K562 (cell line): ENCODE data around the gene MYH11. TPM values are rescaled to one million over a fixed set of nuclear protein-coding genes. Genes with fewer than 3 reads are reported as not detected.

ENCODE experiments used
- ATAC-seq: fragments of 200-7000 bp; cut with Tn5 transposase; 3 replicates; pipeline ENCODE4 v1.9.1; 2020; ENCODE audit warnings: moderate library complexity
- BruUV-seq: library from RNA; stranded (reverse); fragments of 400-500 nt; replicated peaks from 2 replicates; lab custom pipeline; 2021; lab: Mats Ljungman, UMichigan
- CTCF ChIA-PET: fragments of 300-600 bp; formaldehyde crosslinking; extraction: SDS; loops from one replicate; lab custom pipeline; 2021; ENCODE audit warnings: low intra/inter-chr PET ratio; lab: Yijun Ruan, JAX
- POLR2A ChIA-PET: fragments of 300-600, 350-650 bp; sonication (Branson Sonifier 250); formaldehyde crosslinking; extraction: SDS; loops from one replicate; lab custom pipeline; 2021; ENCODE audit warnings: antibody characterized with exemption, inconsistent platforms; lab: Yijun Ruan, JAX
- DNase-seq, 4 experiments: peaks; one replicate each; pipeline versions ENCODE4 v3.0.0 to v3.0.0-alpha.2; 2011 to 2018; ENCODE audit warnings: low spot score in 3 of 4, mixed read lengths in 3 of 4; ENCODE audit errors: extremely low read depth in 1 of 4
- FAIRE-seq: peaks from 2 replicates; lab custom pipeline; 2011; peaks lifted over from hg19 to GRCh38; lab: Jason Lieb, UNC
- H2AFZ ChIP-seq: 2 replicates; pipeline ENCODE4 v1.6.0; 2011; ENCODE audit warnings: low read depth, low read length, control low read depth, inconsistent platforms
- H3K27ac ChIP-seq: fragments of 200-600 bp; 3 replicates; pipeline ENCODE4 v1.8.0; 2011; ENCODE audit warnings: low read depth, mild to moderate bottlenecking, control low read depth, inconsistent platforms, low read length, moderate library complexity, mixed read lengths; ENCODE audit errors: extremely low read depth
- H3K27me3 ChIP-seq, 2 experiments: fragments of 300-600 bp in 1 of 2; 2 replicates in 1 of 2; 3 replicates in 1 of 2; pipeline versions ENCODE4 v1.6.0 to v1.8.0; 2011; ENCODE audit warnings: inconsistent platforms in 2 of 2, low read length in 2 of 2, mild to moderate bottlenecking in 1 of 2, mixed read lengths in 1 of 2, moderate library complexity in 1 of 2; ENCODE audit not compliant: control insufficient read depth in 2 of 2, insufficient read depth in 2 of 2
- H3K36me3 ChIP-seq: fragments of 300-600 bp; 3 replicates; pipeline ENCODE4 v1.8.0; 2011; ENCODE audit warnings: mild to moderate bottlenecking, low read length, inconsistent platforms; ENCODE audit not compliant: control insufficient read depth, insufficient read depth
- H3K4me1 ChIP-seq, 2 experiments: fragments of 200-600 bp in 1 of 2; replicated peaks in 1 of 2; 2 replicates in 1 of 2; 3 replicates in 1 of 2; pipeline versions ENCODE4 v1.5.1 to v1.8.0; 2011; ENCODE audit warnings: inconsistent platforms in 2 of 2, low read length in 2 of 2, mild to moderate bottlenecking in 1 of 2, mixed read lengths in 1 of 2, moderate library complexity in 1 of 2; ENCODE audit not compliant: control insufficient read depth in 2 of 2, insufficient read depth in 2 of 2
- H3K4me2 ChIP-seq: 2 replicates; pipeline ENCODE4 v1.6.1; 2011; ENCODE audit warnings: low read length, control low read depth, inconsistent platforms, mixed read lengths; ENCODE audit not compliant: insufficient read depth
- H3K4me3 ChIP-seq: fragments of 200-600 bp; sonication (generic), shearing (Covaris generic); 2 replicates; pipeline ENCODE4 v1.5.1; 2016; ENCODE audit warnings: control low read depth, inconsistent platforms
- H3K79me2 ChIP-seq: fragments of 200-600 bp; 3 replicates; pipeline ENCODE4 v1.8.0; 2011; ENCODE audit warnings: low read length, inconsistent platforms; ENCODE audit not compliant: control insufficient read depth, insufficient read depth
- H3K9ac ChIP-seq, 2 experiments: 2 replicates each; pipeline versions ENCODE4 v1.6.0 to v1.6.1; 2011; ENCODE audit warnings: low read depth in 2 of 2, low read length in 2 of 2, control low read depth in 1 of 2, inconsistent platforms in 1 of 2, mild to moderate bottlenecking in 1 of 2, mixed read lengths in 1 of 2; ENCODE audit not compliant: insufficient read depth in 1 of 2
- H3K9me1 ChIP-seq: one replicate; pipeline ENCODE4 v1.6.0; 2011; ENCODE audit warnings: inconsistent platforms, mild to moderate bottlenecking, low read length, moderate library complexity; ENCODE audit not compliant: control insufficient read depth, insufficient read depth
- H3K9me3 ChIP-seq: replicated peaks from 2 replicates; pipeline ENCODE4 v1.5.1; 2011; ENCODE audit warnings: low read depth, low read length, inconsistent platforms; ENCODE audit not compliant: control insufficient read depth, insufficient read depth
- H4K20me1 ChIP-seq: replicated peaks from 2 replicates; pipeline ENCODE4 v1.6.1; 2011; ENCODE audit warnings: low read length, inconsistent platforms, mixed read lengths; ENCODE audit not compliant: control insufficient read depth, insufficient read depth
- CBX8 ChIP-seq: fragments of 200-600 bp; sonication (generic); IDR thresholded peaks from 2 replicates; pipeline ENCODE4 v1.6.1; 2012; ENCODE audit warnings: borderline replicate concordance, mixed run types, low read depth, mild to moderate bottlenecking, moderate library complexity, mixed read lengths, low read length, control low read depth, inconsistent platforms; ENCODE audit not compliant: poor library complexity, severe bottlenecking; ENCODE audit errors: extremely low read depth
- CHD2 ChIP-seq: IDR thresholded peaks from 2 replicates; pipeline ENCODE4 v1.6.1; 2011; ENCODE audit warnings: low read depth, low read length
- FIP1L1 ChIP-seq: fragments of 200-400 bp; formaldehyde crosslinking; IDR thresholded peaks from 2 replicates; pipeline ENCODE4 v1.6.1; 2018; ENCODE audit warnings: mild to moderate bottlenecking, low read depth, low read length; ENCODE audit not compliant: poor library complexity, severe bottlenecking
- HDAC2 ChIP-seq: fragments of 450-650 bp; IDR thresholded peaks from 2 replicates; pipeline ENCODE4 v1.6.1; 2016; ENCODE audit warnings: mild to moderate bottlenecking
- HMBOX1 ChIP-seq: sonication (generic); IDR thresholded peaks from 2 replicates; pipeline ENCODE4 v1.6.1; 2016
- IRF2 ChIP-seq: sonication (generic); formaldehyde crosslinking; IDR thresholded peaks from 2 replicates; pipeline ENCODE4 v1.8.1; 2022; ENCODE audit warnings: mild to moderate bottlenecking, missing genetic modification reagents
- PKNOX1 ChIP-seq: fragments of 450-650 bp; IDR thresholded peaks from 2 replicates; pipeline ENCODE4 v1.6.1; 2016
- PRMT5 ChIP-seq: sonication (generic); formaldehyde crosslinking; IDR thresholded peaks from 2 replicates; pipeline ENCODE4 v1.5.0; 2020; ENCODE audit warnings: missing genetic modification reagents
- TFAP4 ChIP-seq: sonication (generic); formaldehyde crosslinking; IDR thresholded peaks from 2 replicates; pipeline ENCODE4 v1.8.0; 2022; ENCODE audit warnings: missing genetic modification reagents, mild to moderate bottlenecking, moderate library complexity, borderline replicate concordance
- U2AF2 ChIP-seq: fragments of 200-400 bp; formaldehyde crosslinking; optimal IDR thresholded peaks from 2 replicates; pipeline ENCODE3; 2017; ENCODE audit warnings: low read depth, mild to moderate bottlenecking, low read length
- USF2 ChIP-seq: sonication (generic); formaldehyde crosslinking; IDR thresholded peaks from 2 replicates; pipeline ENCODE4 v1.5.0; 2020; ENCODE audit warnings: missing genetic modification reagents
- XRCC3 ChIP-seq: fragments of 450-650 bp; IDR thresholded peaks from 2 replicates; pipeline ENCODE4 v1.6.1; 2017; ENCODE audit warnings: mild to moderate bottlenecking, moderate library complexity
- ZBTB26 ChIP-seq: fragments of 450-650 bp; formaldehyde crosslinking; IDR thresholded peaks from 2 replicates; pipeline ENCODE4 v1.4.0; 2022; ENCODE audit warnings: missing genetic modification characterization
- ZNF780A ChIP-seq: fragments of 250-450 bp; sonication (Bioruptor Pico); IDR thresholded peaks from 2 replicates; pipeline ENCODE4 v1.5.0; 2021; ENCODE audit warnings: mild to moderate bottlenecking
- WGBS: fragments of 100-300 bp; shearing (Covaris generic); methylation state at CpG from one replicate; pipeline ENCODE4 v1.1.6; 2016; ENCODE audit warnings: low coverage, mixed read lengths; ENCODE audit not compliant: insufficient coverage; ENCODE audit errors: missing lambda C conversion rate; 5-methylcytosine and 5-hydroxymethylcytosine counted together
- in situ Hi-C: fragments of 300-500 bp; cut with MboI; formaldehyde crosslinking; loops from 4 replicates; pipeline ENCODE4 v1.15.0; 2018; ENCODE audit warnings: inconsistent platforms, mixed read lengths
- intact Hi-C: fragments of 100-400 bp; cut with micrococcal nuclease; formaldehyde crosslinking; loops from 2 replicates; pipeline ENCODE4 v1.14.2; 2022
- polyA plus RNA-seq, 8 experiments: library from polyadenylated mRNA; depleted of rRNA in 4 of 8; stranded (reverse) in 5 of 8; unstranded in 3 of 8; fragments of >200 nt; fragmentation: Nextera tagmentation in 2 of 8; fragmentation: Illumina TruSeq in 1 of 8; extraction: Ambion mirVana in 2 of 8; extraction: Trizol in 1 of 8; gene quantifications; 2 replicates each; pipeline versions ENCODE4 v1.2.1 to v1.2.3, GENCODE V29; 2011 to 2014; ENCODE audit warnings: inconsistent platforms in 1 of 8, missing spikeins in 1 of 8
- total RNA-seq, 7 experiments: library from RNA; depleted of rRNA in 6 of 7; stranded (reverse); fragments of >200 nt in 6 of 7; fragmentation: Illumina TruSeq in 2 of 7; extraction: Trizol in 2 of 7; gene quantifications; 2 replicates each; pipeline versions ENCODE4 v1.2.1 to v1.2.3, GENCODE V29; 2011 to 2021; ENCODE audit warnings: low replicate concordance in 1 of 7

Gene MYH11
- total and polyA plus RNA-seq, 9 of the 15 experiments (the other 6 are each of a cell fraction or from before 2014, with no cell fraction given): 0.05 to 0.47 (median 0.08) TPM; not detected in 5

GRCh38 chr16:15729152-15729551 lies 127.7 kb downstream of the MYH11 start:
- BruUV-seq: no TSS peak
- 74% methylated on average over 7 of the region's 7 CpGs for WGBS
- ATAC-seq (no peak), DNase-seq (no peak), FAIRE-seq (no peak)
- H3K9ac ChIP-seq: no peak overlapping the region
- H3K4me2 ChIP-seq: no peak overlapping the region
- no peak overlapping the region for H3K4me3 ChIP-seq
- no peaks in the 10 kb centered on the region; a peak in 1 of 5 replicates for H3K4me1 ChIP-seq
- peaks cover 11% of the 10 kb centered on the region; the same call in 1 of the 3 replicates for H3K36me3 ChIP-seq
- no peak overlapping the region for H2AFZ ChIP-seq
- no peaks in the 10 kb centered on the region for H4K20me1 ChIP-seq
- no peaks in the 10 kb centered on the region for H3K79me2 ChIP-seq
- no peak overlapping the region for H3K27ac ChIP-seq
- no peaks in the 10 kb centered on the region for H3K9me1 ChIP-seq
- intact Hi-C loops (no loop called here), in situ Hi-C loops (no loop called here)
- no peaks in the 10 kb centered on the region for H3K9me3 ChIP-seq
- ChIA-PET CTCF (no interaction called here), POLR2A (no interaction called here)
- H3K27me3 ChIP-seq: no peaks in the 10 kb centered on the region
- TF ChIP-seq U2AF2 (no peak), PKNOX1 (no peak), HMBOX1 (no peak), USF2 (CRISPR knock-in tag) (no peak), FIP1L1 (no peak), HDAC2 (no peak), IRF2 (no peak), ZNF780A (CRISPR knock-in tag) (no peak), CBX8 (no peak), PRMT5 (CRISPR knock-in tag) (no peak), XRCC3 (no peak), CHD2 (no peak), ZBTB26 (CRISPR knock-in tag) (no peak), TFAP4 (CRISPR knock-in tag) (no peak)
